Measurements from ENCODE around the gene MYRFL. TPM values are rescaled to one million over a fixed set of nuclear protein-coding genes. Genes with fewer than 3 reads are reported as not detected.

Gene MYRFL
- total and polyA plus RNA-seq, 12 donors = 0.10 to 0.51 (median 0.30) TPM; not detected in 4

- H3K27me3 ChIP-seq = no peaks in the 10 kb centered on the region
- no peaks in the 10 kb centered on the region for H3K36me3 ChIP-seq
- ATAC-seq = peak in 7 of 8 donors; percentile 35 to 79 (median 59)
- TF ChIP-seq CTCF (IDR thresholded peaks at IDR 0.05) = peak; percentile 79 to 92 (median 86)
- intact Hi-C loops (cut with DNase I) = loop anchor here in 8 of 10 donors (1.0 to 10.0 kb wide), 7 partner anchors 84 to 830 kb away; partner anchors contain the start of gene CNOT2 (in 2 of the 8)
- H3K4me3 ChIP-seq = no peak overlapping the region
- H3K9me3 ChIP-seq = no peaks in the 10 kb centered on the region
- peak overlapping the region in 1 of 10 donors; percentile 9 for H3K27ac ChIP-seq
- WGBS, 2 donors = 1% methylated on average over 4 of the region's 4 CpGs
- peak in 1 of 2 donors; percentile 85 for DNase-seq
- peaks cover 0 to 23% (median 13%) of the 10 kb centered on the region in 9 donors for H3K4me1 ChIP-seq
Observed at GRCh38 chr12:69900720-69901131, 75.7 kb downstream of the MYRFL start.

GRCh38 chr12:69901221-69901905 lies 76.3 kb downstream of the MYRFL start:
- H3K27ac ChIP-seq = peak overlapping the region in 1 of 10 donors; percentile 9
- H3K9me3 ChIP-seq = no peaks in the 10 kb centered on the region
- ATAC-seq (peak in 2 of 8 donors; percentile 16 to 41), DNase-seq (no peak)
- intact Hi-C loops (cut with DNase I) = loop anchor here in 7 of 10 donors (2.0 to 10.0 kb wide), 6 partner anchors 83 to 829 kb away; partner anchors contain the start of gene CNOT2 (in 2 of the 7)
- H3K27me3 ChIP-seq = no peaks in the 10 kb centered on the region
- no peak for TF ChIP-seq CTCF (IDR thresholded peaks at IDR 0.05)
- no peak overlapping the region for H3K4me3 ChIP-seq
- H3K36me3 ChIP-seq = no peaks in the 10 kb centered on the region
- peaks cover 0 to 23% (median 13%) of the 10 kb centered on the region in 9 donors for H3K4me1 ChIP-seq

- TF ChIP-seq CTCF (IDR thresholded peaks at IDR 0.05) = no peak
- DNase-seq (no peak), ATAC-seq (no peak)
- peaks cover 0 to 31% (median 13%) of the 10 kb centered on the region in 9 donors for H3K4me1 ChIP-seq
- H3K27ac ChIP-seq = peak overlapping the region in 3 of 10 donors; percentile 14 to 46 (median 39)
- H3K36me3 ChIP-seq = no peaks in the 10 kb centered on the region
- H3K9me3 ChIP-seq = no peaks in the 10 kb centered on the region
- no peak overlapping the region for H3K4me3 ChIP-seq
- intact Hi-C loops (cut with DNase I) = loop anchor here in 7 of 10 donors (5.0 to 10.0 kb wide), 5 partner anchors 81 to 821 kb away; partner anchors contain the start of gene CNOT2 (in 2 of the 7)
- WGBS, 2 donors = 93 to 94% methylated on average over 8 of the region's 8 CpGs
- no peaks in the 10 kb centered on the region for H3K27me3 ChIP-seq
Observed at GRCh38 chr12:69903548-69903947, 78.5 kb downstream of the MYRFL start.

- no peaks in the 10 kb centered on the region for H3K36me3 ChIP-seq
- intact Hi-C loops (cut with DNase I) = loop anchor here in 7 of 10 donors (5.0 to 10.0 kb wide), 5 partner anchors 80 to 820 kb away; partner anchors contain the start of gene CNOT2 (in 2 of the 7)
- peaks cover 0 to 34% (median 13%) of the 10 kb centered on the region in 9 donors for H3K4me1 ChIP-seq
- no peak for DNase-seq
- TF ChIP-seq CTCF (IDR thresholded peaks at IDR 0.05) = no peak
- no peaks in the 10 kb centered on the region for H3K9me3 ChIP-seq
- peak overlapping the region in 4 of 10 donors; percentile 31 to 56 (median 42) for H3K27ac ChIP-seq
- ATAC-seq = peak in 5 of 8 donors; percentile 17 to 59 (median 32)
- no peaks in the 10 kb centered on the region for H3K27me3 ChIP-seq
- H3K4me3 ChIP-seq = no peak overlapping the region
- 56 to 71% methylated on average over 1 of the region's 1 CpG for WGBS, 2 donors
Observed at GRCh38 chr12:69904777-69905176, 79.8 kb downstream of the MYRFL start.

Data from heart right ventricle (tissue), 16 donors.